ENCODE results near the gene CD320.

DNA sequence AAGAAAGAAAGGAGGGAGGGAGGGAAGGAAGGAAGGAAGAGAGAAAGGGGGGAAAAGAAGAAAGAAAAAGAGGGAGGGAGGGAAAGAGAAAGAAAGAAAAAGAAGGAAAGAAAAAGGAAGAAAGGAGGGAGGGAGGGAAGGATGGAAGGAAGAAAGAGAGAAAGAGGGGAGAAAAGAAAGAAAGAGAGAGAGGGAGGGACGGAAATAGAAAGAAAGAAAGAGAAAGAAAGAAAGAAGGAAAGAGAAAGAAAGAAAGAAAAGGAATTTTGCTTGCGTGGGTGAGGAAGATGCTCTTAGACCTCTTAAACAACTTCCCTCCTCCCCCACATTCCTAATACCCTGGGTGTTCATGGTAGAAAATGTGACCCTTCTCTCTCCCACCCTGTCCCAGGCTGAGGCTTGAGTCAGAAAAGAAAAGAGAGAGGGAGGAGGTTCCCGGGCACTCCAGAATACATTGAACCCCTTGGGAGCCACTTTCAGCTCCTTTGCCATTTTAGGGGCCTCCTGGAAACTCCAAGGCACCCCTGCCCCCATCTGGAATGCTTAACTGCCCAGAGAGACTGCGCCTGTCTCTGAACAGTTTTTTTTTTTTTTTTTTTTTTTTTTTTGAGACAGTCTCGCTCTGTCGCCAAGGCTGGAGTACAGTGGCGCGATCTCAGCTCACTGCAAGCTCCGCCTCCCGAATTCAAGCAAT is 44.1 kb upstream of the CD320 start:
- TF ChIP-seq, protein P1, sequence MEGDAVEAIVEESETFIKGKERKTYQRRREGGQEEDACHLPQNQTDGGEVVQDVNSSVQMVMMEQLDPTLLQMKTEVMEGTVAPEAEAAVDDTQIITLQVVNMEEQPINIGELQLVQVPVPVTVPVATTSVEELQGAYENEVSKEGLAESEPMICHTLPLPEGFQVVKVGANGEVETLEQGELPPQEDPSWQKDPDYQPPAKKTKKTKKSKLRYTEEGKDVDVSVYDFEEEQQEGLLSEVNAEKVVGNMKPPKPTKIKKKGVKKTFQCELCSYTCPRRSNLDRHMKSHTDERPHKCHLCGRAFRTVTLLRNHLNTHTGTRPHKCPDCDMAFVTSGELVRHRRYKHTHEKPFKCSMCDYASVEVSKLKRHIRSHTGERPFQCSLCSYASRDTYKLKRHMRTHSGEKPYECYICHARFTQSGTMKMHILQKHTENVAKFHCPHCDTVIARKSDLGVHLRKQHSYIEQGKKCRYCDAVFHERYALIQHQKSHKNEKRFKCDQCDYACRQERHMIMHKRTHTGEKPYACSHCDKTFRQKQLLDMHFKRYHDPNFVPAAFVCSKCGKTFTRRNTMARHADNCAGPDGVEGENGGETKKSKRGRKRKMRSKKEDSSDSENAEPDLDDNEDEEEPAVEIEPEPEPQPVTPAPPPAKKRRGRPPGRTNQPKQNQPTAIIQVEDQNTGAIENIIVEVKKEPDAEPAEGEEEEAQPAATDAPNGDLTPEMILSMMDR (IDR thresholded peaks at IDR 0.05; ENCODE audit: insufficient read depth, low read length, poor library complexity, severe bottlenecking) = no peak
- no peak for TF ChIP-seq EZH2phosphoT487 (conservative IDR thresholded peaks at IDR 0.05; ENCODE audit: low read length)
